HG02870 (cell line): ENCODE data around the gene VSX1.

Experiments used
- ATAC-seq: cut with Tn5 transposase; IDR thresholded peaks from one replicate; pipeline ENCODE4 v1.9.1; 2021; ENCODE audit warnings: mild to moderate bottlenecking, moderate library complexity; ENCODE audit not compliant: unreplicated experiment

Gene VSX1

DNA sequence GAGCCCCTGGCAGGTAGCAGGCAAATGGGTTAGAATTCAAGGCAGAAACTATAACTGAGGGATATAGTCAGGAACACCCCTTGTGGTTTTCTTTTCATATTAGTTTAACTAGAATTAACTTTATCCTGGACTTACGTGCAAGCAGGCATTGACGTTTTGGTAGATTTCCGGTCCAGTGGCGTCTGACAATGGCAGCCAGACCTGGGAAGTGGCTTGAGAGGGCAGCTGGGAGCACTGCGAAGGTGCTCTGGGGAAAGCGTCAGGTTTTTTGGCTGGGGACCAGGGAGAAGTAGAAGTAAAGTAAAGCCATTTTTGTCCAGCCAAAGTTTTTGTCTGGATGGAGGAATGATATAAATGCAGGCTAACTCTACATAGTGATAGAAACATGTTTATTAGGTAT, 15.6 kb downstream of the VSX1 start:
- no peak for ATAC-seq

DNA sequence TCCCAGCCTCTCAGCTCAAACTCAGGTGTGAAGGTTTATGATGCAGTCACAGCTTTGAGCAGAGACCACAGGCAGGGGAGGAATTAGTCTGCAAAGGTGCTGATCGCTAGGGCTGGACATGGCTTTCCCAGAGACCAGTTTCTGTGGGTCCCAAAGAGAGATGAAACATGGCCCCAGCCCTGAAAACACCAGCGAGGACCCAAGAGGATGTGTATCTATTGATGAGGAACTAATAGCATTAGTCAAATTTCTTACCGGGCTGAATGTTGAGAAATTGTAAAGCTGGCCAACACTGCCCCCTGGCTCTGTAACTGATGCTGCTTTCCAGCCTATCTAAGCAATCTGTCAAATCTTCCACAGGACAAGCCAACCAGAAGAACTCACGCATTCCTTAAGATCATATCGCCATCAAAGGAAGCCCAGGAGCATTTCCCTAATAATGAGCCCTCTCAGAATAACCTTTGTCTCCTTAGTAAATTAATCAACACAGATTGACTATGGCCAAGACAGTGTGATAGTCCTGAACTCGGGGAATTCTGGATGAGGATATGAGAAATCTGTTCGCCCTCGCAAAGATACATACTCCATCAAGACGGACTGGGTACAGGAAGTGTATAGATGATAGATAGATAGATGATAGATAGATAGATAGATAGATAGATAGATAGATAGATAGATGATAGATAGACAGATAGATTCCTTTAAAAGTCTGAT, 16.2 kb downstream of the VSX1 start:
- ATAC-seq = peak; percentile 65

DNA sequence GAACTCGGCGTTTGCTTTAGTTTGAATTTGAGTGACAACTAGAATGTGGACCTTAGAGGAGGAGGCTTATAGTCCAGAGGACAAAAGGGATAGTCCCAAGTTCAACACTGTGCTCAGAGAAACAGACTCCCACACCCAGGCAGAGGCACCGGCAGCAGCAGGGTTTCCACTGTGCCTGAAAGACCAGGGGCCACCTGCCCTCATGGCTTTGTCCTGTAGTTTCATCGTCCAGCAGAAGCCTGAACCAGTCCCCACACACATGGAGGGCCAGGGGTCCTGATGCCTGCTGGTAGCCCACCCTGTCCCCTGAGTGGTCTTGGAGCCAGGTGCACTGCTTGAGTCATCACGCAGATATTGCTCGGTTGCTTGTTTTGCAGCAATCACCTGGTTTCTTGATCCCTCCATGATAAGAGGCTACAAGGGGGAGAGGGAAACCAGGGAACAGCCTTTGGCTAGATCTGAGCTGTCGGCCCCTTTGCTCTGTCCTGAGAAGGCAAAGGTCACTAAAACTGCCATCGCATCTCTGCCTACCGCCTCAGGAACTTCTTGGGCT, 16.8 kb downstream of the VSX1 start:
- no peak for ATAC-seq

DNA sequence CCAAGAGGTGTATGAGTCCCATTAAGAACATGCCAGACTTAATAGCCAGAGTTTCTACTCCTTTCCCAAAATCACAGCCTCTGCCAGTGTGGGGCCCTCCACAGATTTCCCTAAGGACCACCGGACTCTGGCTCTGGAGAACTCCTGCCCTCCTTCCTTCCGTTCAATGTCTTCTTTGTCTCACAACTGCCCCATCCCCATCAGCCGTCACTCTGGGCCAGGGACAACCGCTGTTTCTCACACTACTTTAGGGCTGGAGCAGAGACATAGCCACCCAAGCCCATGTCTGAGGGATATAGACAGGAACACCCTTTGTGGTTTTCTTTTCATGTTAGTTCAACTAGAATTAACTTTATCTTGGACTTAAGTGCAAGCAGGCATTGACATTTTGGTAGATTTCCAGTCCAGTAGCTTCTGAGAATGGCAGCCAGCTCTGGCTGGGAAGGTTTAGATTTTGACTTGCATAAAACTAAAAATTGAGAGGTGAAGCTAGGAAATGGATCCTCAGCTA, 17.3 kb downstream of the VSX1 start:
- no peak for ATAC-seq

DNA sequence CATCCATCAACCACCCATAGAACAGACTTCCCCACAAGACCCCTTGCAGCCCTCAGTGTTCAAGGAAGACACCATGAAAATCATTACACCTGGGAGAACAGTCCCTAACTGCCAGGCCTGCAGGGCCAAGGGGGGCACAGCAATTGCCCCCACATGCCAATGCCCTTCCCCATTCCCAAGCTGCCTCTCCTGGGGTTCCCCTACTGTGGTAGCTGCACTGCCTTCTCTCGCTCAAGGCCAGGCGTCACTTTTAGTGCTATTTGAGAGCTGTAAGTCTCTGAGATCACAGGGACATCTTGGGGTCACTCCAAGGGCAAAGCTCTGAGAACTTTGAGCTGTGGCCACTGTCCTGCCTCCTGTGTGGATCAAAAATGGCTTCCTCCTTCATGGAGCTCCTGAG, 18.0 kb downstream of the VSX1 start:
- ATAC-seq = no peak

DNA sequence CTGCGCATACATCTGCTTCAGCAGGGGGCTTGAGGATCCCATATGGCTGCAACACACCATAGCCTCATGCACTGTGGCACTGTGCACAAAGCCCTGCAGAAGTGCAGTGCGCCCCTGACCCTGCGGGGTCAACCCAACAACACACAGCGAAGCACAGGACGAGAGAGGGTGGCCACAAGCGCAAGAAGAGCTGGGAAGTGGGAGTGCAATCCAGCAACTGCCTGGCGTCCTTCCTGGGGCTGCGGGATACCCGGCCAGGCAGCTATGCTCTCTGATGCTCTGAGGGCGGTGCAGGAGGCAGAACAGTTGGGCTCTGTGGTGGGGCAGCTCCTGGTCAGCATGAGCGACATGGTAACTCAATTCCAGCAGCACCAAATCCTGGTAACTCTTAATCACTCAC, 18.4 kb downstream of the VSX1 start:
- no peak for ATAC-seq

DNA sequence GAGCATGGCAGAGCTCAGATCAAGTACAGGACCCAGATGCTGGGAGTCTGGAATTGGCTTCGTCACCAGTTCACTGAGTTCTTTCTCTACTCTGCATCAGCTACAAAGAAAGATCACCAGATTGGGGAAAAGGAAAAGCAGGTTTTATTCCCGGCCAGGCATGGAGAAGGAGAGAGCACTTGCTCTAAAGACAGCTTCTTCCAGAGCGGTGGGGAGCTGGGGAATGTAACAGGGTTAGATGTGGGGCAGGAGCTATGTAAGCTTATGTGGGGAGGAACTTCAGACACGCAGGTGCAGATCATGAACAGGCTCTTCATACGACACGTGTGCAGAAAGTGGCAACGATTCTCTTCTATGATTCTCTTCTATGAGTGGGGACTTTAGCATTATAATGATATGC, 19.1 kb downstream of the VSX1 start:
- no peak for ATAC-seq

DNA sequence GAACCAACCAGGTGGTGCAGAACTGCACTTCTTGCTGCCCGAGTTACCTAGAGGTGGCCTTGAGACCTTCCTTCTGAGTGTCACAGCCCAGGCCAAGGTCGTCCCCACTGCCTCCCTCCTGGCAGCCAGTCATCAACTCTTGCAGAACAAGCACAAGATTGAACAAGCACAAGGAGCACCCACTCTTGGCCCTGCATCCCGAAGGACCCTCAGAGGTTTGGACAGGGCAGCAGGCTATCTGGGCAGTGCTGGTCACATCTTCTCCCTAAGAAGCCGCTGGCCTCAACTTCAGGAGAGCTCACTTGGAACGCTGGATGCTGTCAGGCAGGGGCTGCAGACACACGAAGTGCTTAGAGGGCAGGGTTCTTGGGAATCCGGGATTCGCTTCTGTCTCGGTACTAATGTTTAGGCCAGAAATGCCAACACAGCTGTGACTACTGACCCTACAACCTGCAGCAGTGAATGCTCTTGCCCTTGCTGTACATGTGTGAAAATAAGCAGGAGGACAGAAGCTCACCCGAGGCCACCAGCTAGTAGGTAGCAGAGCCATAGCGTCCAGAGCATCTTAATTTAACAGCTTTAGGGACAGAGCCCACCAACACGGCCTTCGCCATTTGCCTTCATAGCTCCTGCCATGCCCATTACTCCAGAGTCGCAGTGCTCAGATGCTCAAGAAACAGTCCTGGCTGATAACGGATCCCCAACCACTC, 20.0 kb downstream of the VSX1 start:
- ATAC-seq = no peak

DNA sequence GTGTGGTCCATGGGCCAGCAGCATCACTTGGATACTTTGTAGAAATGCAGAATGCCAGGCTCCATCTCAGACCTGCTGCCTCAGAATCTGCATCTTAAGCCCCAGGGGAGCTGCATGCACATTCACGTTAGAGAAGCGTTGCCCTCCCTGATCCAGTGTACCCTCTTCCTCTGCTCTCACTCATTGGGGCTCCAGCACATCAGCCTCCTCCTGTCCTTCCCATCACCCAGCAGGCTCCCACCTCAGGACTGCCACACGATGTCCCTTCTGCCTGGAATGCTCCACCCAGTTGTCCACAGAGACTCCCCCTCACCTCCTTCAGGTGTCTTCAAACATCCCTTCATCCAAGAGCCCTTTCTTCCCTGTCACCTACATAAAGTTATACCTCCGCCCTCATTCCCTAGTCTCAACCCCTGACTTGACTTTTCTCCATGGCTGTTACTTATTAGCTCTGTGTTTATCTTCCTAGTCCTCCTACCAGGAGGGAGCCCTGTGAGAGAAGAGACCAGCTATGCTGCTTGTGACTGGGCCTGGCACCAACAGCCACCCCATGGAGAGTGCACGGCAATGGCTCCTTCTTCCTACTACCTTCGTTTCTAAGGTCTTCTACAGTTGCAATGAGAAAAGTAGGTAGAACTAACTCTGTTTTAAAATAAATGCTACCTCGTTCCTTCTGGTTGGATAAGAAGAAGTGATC, 20.7 kb downstream of the VSX1 start:
- no peak for ATAC-seq

DNA sequence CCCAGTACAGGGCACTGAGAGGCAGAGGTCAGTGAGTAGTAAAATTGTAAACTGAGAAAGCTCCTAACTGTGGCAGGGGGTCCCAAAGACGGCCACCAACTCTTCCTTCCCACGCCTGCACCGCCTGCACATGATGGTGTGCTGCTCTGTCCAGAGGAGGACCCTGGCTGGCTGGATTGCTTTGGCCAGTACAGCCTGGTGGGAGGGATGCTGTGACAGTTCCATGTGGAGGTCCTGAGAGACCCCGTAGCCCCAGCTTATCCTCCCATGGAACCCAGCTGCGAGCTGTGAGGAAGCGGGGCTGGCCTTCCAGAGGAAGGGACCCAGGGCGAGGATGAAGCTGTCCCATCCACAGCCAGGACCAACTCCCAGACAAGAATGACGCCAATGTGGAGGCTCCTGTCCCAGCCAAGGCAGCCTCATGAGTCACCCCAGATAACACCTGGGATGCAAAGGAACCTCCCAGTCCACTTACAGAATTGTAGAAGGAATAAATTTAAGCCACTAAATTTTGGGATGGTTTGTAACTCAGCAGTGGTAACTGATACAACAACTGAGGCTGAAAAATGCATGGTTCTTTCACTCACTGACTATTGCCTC, 22.0 kb downstream of the VSX1 start:
- no peak for ATAC-seq

DNA sequence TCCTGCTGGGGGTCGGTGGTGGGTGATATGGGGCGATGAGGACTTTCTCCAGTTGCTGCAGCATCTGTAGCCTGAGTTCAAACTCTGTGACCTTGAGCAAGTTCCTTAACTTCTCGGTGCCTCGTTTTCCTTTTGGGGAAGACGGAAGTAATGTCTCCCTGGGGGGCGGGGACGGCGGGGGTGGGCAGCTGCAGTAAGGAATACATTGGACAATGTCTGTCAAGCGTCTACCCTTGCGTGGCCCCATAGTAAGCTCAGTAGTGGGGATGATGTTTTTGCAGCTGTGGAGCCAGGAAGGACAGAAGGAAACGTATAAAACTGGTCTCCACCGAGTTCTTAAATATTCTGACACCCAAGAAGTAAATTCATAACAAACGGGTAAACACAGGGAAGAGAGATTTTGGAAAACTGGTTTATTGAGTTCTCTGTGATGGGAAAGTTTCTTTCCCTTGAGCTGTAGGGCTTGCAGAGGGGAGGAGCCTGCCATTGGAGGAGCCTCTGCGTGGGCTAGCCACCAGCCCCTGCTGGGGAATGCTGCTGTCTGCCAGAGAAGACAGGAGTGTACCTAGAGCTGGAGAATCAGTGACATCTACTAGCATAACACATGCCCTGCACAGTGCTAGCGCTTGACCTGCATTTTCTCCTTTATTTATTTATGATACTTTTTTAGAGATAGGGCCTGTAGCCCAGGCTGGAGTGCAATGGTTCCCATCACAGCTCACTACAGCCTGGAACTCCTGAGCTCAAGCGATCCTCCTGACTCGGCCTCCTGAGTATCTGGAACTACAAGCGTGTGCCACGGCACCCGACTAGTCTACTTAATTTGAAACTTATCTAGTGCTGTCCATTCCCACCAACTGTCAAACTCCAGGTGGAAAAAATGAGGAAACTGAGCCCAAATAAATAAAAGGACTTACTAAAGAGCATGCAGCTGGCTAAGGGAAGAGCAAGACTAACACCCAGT, 22.8 kb downstream of the VSX1 start:
- ATAC-seq = no peak

DNA sequence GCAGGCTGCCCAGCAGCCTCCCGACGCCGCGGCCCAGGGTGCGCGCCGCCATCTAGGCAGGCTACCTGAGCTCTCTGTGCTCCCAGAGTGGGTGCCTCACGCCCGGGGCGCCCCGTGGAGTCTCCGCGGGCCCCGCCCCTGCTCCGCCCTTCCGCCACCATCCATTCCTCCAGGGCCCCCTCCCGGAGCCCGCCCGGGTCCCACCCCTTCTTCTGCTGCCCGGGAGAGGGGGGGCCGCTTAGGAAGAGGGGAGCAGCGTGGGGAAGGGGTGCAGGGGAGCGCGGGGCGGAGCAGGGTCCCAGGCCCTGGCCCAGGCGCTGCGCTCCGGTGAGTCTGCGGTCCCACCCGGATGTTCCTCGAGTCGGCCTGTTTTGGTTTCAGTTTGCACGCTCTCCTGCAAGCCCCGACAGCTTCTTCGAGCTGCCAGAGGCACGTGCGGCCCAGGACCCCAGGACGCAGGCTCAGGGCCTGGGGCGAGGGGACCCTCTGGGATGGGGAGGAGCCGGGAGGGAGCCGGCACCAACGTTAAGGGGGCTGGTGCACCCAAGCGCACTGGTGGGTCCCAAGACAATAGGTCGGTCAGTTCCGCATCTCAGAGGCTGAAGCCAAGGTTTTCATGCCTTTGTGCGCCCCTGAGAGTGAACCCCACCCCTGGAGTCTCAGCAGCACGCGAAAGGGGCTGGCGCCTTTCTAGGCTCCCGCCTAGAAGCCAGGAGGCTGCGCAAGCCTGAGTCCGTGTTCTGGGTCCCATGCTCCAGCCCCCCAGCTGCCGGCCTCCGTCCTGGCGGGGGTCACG, 23.7 kb downstream of the VSX1 start, which contains the start of gene ACSS1:
ACSS1 (minus strand) TSS at position 89 of the 796 bp plus-strand sequence; CDS start at position 52, 37 bp downstream.
- peak; percentile 53 for ATAC-seq

DNA sequence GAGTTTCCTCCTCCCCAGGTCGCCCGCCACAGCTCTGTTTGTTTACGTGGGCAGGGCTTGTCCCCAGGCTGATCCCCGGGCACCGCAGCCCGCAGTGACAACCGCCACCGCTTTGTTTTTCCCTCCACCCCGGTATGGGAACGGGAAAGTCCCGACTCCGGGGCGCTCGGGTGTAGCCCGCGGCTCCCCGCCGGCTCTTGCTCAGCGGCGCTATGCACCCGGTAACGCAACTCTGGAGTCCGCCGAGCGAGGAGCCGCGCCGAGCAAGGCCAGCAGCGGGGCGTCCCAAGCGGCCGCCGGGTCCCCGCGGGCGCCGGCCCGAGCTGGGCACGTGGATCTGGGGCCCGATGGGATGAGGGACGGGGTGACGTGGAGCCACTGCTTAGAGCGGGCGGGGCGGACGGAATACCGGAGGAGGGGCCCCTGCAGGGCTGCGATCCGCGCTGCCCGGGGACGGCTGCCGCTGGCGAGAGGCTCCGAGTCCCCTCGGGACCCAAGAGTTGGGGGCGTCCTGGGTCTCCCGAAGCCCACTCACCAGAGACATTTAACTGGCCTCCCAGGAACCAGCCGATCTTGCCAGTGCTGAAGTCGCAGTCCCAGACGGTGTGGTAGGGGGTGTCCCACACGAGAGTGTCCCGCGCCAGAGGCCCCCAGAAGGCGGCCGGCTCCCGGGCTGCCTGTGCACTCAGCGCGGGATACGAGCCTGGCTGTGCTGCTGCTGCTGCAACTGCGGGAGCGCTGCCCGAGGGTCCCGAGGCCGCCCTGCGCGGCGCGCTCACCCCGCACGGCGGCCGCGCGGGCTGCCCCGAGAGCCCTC, 24.5 kb downstream of the VSX1 start:
- peak; percentile 31 for ATAC-seq

DNA sequence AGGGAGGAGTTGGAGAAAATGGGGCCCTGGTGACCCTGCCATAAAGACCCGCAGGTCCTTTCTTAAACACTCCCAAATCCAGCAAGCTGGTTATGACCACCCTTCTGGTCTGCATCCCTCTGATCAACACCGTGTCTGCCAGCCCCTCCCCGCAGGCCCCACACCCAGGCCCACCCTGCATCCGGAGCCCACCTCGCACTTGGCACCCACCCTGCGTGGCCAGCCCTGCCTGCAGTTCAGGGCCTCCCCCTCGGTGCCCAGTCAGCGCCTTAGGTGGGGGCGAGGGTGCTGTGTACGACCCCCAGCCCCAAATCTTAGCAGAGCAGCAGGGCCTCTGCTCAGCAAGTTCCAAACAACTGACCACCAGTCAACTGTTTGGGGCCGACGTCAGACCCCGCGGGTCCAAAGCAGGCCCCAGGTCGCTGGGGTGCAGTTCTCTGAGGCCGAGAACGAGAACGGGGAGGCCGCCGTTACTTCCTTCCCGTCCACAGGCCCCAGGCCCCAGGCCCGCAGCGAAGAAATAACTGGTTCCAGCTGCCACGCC, 25.2 kb downstream of the VSX1 start:
- ATAC-seq = peak; percentile 28

DNA sequence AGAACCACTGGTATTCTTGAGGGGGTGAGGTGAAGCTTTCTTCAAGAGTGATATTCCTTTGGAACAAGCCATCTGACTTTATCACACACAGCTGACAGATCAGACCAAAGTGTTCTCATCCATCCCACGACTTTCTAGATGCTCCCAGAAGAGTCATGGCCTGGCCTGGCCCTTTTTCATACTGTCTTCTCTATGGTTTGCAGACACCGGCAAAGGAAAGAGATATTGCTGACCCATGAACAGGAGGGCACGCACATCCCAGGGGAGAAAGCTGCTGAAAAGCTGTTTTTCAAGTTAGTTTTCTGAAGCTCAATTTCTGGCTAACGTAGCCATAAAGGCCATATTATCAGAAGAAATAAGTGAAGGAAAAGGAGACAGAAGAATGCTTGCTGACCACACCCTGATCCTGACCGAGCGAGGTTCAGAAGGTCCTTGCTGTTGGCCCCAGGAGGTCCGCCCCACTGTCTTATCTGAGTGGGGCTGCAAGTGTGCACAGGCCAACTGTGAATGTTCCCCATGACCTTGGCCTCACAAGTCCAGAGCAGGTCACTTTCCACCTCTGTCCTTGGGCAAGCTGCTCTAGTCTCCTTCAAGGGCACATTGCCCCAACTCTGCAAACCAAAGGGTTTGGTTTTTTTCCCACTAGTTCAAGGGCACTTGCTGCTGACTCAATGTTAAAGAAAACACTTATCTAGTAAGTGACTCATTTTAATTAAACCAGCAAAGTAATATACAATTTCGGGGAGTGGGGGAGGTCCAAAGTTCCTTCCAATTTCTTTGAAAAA, 26.0 kb downstream of the VSX1 start:
- ATAC-seq = no peak

DNA sequence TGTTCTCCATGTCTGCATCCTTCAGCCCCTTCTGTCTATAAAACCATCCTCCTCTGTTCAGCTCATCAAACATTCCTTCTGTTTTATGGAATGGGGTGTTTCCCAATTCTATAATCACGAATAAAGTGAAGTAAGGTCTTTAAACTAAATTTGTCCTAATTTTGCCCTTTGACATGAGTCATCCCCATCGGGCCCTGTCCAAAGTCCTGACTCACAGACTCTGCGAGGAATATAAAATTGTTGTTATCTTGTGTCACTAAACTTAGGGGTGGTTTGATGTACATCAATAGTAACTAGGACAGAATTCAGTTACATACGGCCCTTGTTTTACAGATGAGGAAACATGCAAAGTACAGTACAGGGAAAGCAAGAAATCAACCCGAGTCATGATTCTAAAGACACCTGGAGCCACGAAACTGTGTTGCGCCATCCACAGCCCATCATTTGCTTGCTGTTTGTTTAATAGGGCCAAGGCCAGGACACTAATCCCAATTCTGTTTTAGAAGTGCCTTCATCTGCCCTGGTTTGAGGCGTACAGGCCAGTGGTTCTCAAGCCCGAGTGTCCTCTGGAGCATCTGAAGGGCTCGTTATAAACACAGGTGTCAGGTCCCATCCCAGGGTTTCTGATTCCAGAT, 26.8 kb downstream of the VSX1 start:
- ATAC-seq = no peak
